NCI-H2171 (cell line): ENCODE results near the gene RCAN3.
A peak's percentile ranks its signal among the peaks of the same experiment; 100 is the strongest.
"Not testable (repeated sequence)": the region's sequence is repeated elsewhere in the genome, so short reads cannot be mapped to it uniquely, and the experiment has no call there.

ENCODE experiments used
- DNase-seq: peaks from one replicate; lab custom pipeline; 2025; lab: John Stamatoyannopoulos, UW

RCAN3 gene

GRCh38 chr1:24486331-24487065, 16.1 kb upstream of the RCAN3 start:
- DNase-seq: no peak

GRCh38 chr1:24487455-24487854, 15.2 kb upstream of the RCAN3 start:
- no peak for DNase-seq

- DNase-seq: not testable (repeated sequence)
These were observed 14.5 kb upstream of the RCAN3 start for GRCh38 chr1:24488159-24488558.

- DNase-seq: no peak
These were observed 13.0 kb upstream of the RCAN3 start for GRCh38 chr1:24489674-24490073.

GRCh38 chr1:24490101-24490781, 12.4 kb upstream of the RCAN3 start:
- DNase-seq: no peak

GRCh38 chr1:24491577-24492360, 10.9 kb upstream of the RCAN3 start:
- DNase-seq: no peak

- not testable (repeated sequence) for DNase-seq
These were observed 9.7 kb upstream of the RCAN3 start for GRCh38 chr1:24492935-24493334.

GRCh38 chr1:24493785-24494184, 8.9 kb upstream of the RCAN3 start:
- DNase-seq: no peak

GRCh38 chr1:24498589-24498988, 4.0 kb upstream of the RCAN3 start:
- DNase-seq: no peak

GRCh38 chr1:24500448-24501048, 2.1 kb upstream of the RCAN3 start:
- no peak for DNase-seq

GRCh38 chr1:24501371-24502064, 1.1 kb upstream of the RCAN3 start:
- no peak for DNase-seq

- DNase-seq: peak; percentile 49
These were observed 449 bp upstream of the RCAN3 start for GRCh38 chr1:24502065-24502708.

GRCh38 chr1:24503059-24503751, 569 bp downstream of the RCAN3 start:
- DNase-seq: peak; percentile 65

- peak; percentile 26 for DNase-seq
These were observed 1.4 kb downstream of the RCAN3 start for GRCh38 chr1:24503870-24504523.

- DNase-seq: no peak
These were observed 1.9 kb downstream of the RCAN3 start for GRCh38 chr1:24504560-24504959.

GRCh38 chr1:24505816-24506215, 3.2 kb downstream of the RCAN3 start:
- DNase-seq: peak; percentile 62

- no peak for DNase-seq
These were observed 4.2 kb downstream of the RCAN3 start for GRCh38 chr1:24506691-24507381.

- no peak for DNase-seq
These were observed 4.8 kb downstream of the RCAN3 start for GRCh38 chr1:24507405-24507804.

- no peak for DNase-seq
These were observed 6.3 kb downstream of the RCAN3 start for GRCh38 chr1:24508911-24509310.

- DNase-seq: no peak
These were observed 11.1 kb downstream of the RCAN3 start for GRCh38 chr1:24513706-24514105.
